GM03348 (cell line): ENCODE results near the gene ANGPTL2.
A peak's percentile ranks its signal among the peaks of the same experiment; 100 is the strongest.

Source experiments
- DNase-seq: peaks from one replicate; pipeline ENCODE4 v3.0.0; 2012; ENCODE audit warnings: low spot score

ANGPTL2 gene

GRCh38 chr9:127049581-127049980, 72.9 kb downstream of the ANGPTL2 start:
- no peak for DNase-seq

- peak; percentile 79 for DNase-seq
These were observed 73.4 kb downstream of the ANGPTL2 start for GRCh38 chr9:127049044-127049443.

- DNase-seq = no peak
These were observed 74.5 kb downstream of the ANGPTL2 start for GRCh38 chr9:127047971-127048370.

DNA sequence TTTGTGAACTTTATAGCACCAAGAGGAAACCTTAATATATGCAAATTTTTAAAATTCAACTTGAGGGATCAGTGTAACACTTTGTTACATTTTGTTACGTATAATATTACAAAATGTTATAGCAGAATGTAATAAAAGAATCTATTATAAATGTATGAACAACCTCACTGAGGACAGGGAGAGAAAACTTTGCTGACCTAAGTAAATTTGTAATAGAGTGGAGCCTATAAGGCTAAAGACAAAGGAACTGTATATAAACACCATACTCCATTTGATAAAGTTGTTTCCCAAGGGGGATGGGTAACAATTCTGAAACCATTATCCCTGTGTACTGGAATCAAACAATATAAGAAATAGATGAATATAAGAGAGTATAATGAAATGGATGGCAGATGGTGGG, 77.3 kb downstream of the ANGPTL2 start:
- no peak for DNase-seq

DNA sequence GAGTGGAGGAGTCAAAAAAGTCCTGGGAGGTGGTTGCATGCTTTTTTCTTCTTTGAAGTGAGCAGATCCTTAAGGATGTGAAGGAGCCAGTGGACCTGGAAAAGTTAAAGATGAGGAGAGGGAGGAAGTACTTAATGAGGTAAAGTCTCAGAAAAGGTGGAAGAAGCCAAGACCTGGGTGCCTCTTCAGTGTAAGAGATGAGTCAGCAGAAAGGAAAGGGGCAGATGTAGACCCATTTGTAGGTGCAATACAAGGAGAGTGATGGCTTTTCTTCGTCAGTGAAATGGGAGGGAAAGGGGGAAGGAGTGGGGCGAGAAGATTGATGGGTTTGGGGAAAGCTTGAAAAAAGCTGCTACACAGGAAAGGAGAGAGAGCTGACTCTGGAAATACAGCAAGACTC, 82.9 kb downstream of the ANGPTL2 start:
- DNase-seq = no peak

DNA sequence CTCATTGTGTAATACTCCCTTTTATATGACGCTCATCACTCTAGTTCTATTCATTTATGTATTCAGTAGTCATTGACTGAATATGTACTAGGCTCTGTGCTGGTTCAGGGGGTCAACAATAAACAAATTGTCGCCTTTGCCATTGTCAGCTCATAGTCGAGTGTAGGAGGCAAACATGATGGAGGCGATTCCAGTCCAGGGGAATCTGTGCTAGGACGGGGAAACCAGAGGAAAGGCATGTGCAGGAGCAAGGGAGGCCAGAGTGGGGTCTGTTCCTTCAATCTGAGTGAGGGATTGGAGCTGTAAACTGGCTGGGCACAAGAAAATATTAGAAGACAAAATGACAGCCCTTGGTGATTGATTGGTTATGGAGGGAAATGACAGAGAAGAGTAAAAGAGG, 83.9 kb downstream of the ANGPTL2 start:
- no peak for DNase-seq
